ENCODE data around the gene NXPH2.

DNA sequence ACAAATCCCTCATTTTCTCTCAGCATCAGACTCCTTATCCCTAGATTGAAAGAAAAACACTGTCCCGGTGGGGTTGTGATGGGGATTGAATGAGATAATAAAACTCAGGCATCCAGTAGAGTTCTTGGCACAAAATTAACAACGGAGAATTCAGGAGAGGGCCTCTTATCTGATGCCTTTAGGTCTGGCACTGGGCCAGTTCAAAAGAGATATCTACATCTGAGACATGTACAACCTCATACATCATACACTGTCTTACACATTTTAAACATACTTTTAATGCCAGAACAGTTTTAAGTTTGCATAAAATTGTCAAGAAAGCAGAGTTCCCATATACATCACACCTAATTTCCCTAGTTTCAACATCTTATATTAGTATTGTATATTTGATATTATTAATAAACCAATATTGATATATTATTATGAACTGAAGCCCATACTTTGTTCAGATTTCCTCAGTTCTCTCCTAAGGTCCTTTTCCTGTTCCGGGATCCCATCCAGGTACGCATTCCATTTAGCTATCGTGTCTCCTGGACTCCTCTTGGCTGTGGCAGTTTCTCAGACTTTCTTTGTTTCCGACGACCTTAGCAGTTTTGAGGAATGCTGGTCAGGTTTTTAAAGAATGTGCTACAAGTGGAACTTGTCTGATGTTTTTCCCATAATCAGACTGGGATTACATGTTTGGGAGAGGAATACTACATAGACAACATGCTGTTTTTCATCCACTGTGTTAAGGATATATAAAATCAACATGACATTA, 27.8 kb downstream of the NXPH2 start:
- TF ChIP-seq POLR2A (IDR thresholded peaks at IDR 0.05; ENCODE audit: low read depth) (no peak), EP300 (IDR thresholded peaks at IDR 0.05) (no peak)
- TF ChIP-seq, protein P1, sequence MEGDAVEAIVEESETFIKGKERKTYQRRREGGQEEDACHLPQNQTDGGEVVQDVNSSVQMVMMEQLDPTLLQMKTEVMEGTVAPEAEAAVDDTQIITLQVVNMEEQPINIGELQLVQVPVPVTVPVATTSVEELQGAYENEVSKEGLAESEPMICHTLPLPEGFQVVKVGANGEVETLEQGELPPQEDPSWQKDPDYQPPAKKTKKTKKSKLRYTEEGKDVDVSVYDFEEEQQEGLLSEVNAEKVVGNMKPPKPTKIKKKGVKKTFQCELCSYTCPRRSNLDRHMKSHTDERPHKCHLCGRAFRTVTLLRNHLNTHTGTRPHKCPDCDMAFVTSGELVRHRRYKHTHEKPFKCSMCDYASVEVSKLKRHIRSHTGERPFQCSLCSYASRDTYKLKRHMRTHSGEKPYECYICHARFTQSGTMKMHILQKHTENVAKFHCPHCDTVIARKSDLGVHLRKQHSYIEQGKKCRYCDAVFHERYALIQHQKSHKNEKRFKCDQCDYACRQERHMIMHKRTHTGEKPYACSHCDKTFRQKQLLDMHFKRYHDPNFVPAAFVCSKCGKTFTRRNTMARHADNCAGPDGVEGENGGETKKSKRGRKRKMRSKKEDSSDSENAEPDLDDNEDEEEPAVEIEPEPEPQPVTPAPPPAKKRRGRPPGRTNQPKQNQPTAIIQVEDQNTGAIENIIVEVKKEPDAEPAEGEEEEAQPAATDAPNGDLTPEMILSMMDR (IDR thresholded peaks at IDR 0.05): no peak

Data from esophagus muscularis mucosa (tissue), 4 donors.